Psoas muscle (tissue), 8 donors: ENCODE results near the gene MAP3K1. TPM values are rescaled to one million over a fixed set of nuclear protein-coding genes. Genes with fewer than 3 reads are reported as not detected.

ENCODE experiments used
- ATAC-seq, 4 donors: fragments of 200-7000 bp; cut with Tn5 transposase; one replicate each; pipeline ENCODE4 v1.9.1; 2020; ENCODE audit warnings: moderate library complexity in 3 of 4, mild to moderate bottlenecking in 2 of 4
- DNase-seq, 2 donors: peaks; one replicate each; pipeline ENCODE4 v3.0.0-alpha.2; 2020
- H3K27ac ChIP-seq: fragments of 200-600 bp; one replicate; pipeline ENCODE4 v1.8.0; 2022
- H3K27me3 ChIP-seq, 3 donors: fragments of 200-600 bp in 1 of 3; one replicate each; pipeline versions ENCODE4 v1.6.1 to v1.8.0; 2013 to 2022; ENCODE audit warnings: low read length in 2 of 3, mild to moderate bottlenecking in 2 of 3, moderate library complexity in 1 of 3; ENCODE audit not compliant: insufficient read depth in 3 of 3
- H3K36me3 ChIP-seq, 2 donors: fragments of 200-600 bp in 1 of 2; one replicate each; pipeline versions ENCODE4 v1.6.1 to v1.8.0; 2013 to 2022; ENCODE audit warnings: low read depth in 1 of 2, mild to moderate bottlenecking in 1 of 2, moderate library complexity in 1 of 2; ENCODE audit not compliant: insufficient read depth in 1 of 2
- H3K4me1 ChIP-seq: fragments of 200-600 bp; one replicate; pipeline ENCODE4 v1.8.0; 2022
- H3K4me3 ChIP-seq: fragments of 200-600 bp; one replicate; pipeline ENCODE4 v1.8.0; 2022; ENCODE audit warnings: mild to moderate bottlenecking
- H3K9me3 ChIP-seq: fragments of 200-600 bp; one replicate; pipeline ENCODE4 v1.8.0; 2022
- WGBS, 3 donors: extraction: QIAGEN DNeasy Blood & Tissue Kit; methylation state at CpG; one replicate each; pipeline versions ENCODE4 v1.1.6 to v1.1.7; 2013; 5-methylcytosine and 5-hydroxymethylcytosine counted together
- intact Hi-C, 2 donors: fragments of 100-400 bp; cut with DNase I; formaldehyde crosslinking; loops; one replicate each; pipeline versions ENCODE4 v1.11.0 to v1.14.2; 2022
- polyA plus RNA-seq, 3 donors: library from polyadenylated mRNA; stranded (reverse); fragments of 200-250 nt; gene quantifications; one replicate each; pipeline ENCODE4 v1.2.3, GENCODE V29; 2013
- total RNA-seq, 4 donors: library from RNA; stranded (reverse); fragmentation: NEBNext Ultra II Directional in 2 of 4; extraction: Animal tissue kit (Norgen Biotek cat#: 25700) in 2 of 4; gene quantifications; one replicate each; pipeline versions ENCODE4 v1.2.1 to v1.2.4, GENCODE V29; 2021 to 2023
- TF ChIP-seq, protein P1 (sequence below): fragments of 200-600 bp; IDR thresholded peaks from one replicate; pipeline ENCODE4 v1.8.0; 2022; ENCODE audit warnings: antibody characterized with exemption
- donor health status: healthy with polysubstance abuse.
- donor health status: DM: no; HTN: no; CAD: no; lungs with moderate emphysema.
- donor health status: Bipolar disorder and iron deficiency.
- donor health status: healthy.
- donor health status: DM: yes; HTN: yes; CAD: no.
- donor health status: DM: no; HTN: no; CAD: no.
- donor health status: DM: no; HTN: no; CAD: no.
- donor health status: DM: yes; HTN: yes; CAD: no.

MAP3K1 gene
- total and polyA plus RNA-seq, 7 donors, result 0.97 to 5.2 (median 3.0) TPM

GRCh38 chr5:56856541-56857178 is 41.3 kb downstream of the MAP3K1 start:
- H3K27me3 ChIP-seq, result no peaks in the 10 kb centered on the region
- WGBS, 3 donors, result 72 to 81% (median 76%) methylated on average over 5 of the region's 5 CpGs
- intact Hi-C loops, result no loop called here
- DNase-seq, result no peak
- peaks cover 16% of the 10 kb centered on the region for H3K4me1 ChIP-seq
- no peak overlapping the region for H3K27ac ChIP-seq
- ATAC-seq, result no peak
- peaks cover 0 to 18% of the 10 kb centered on the region in 2 donors for H3K36me3 ChIP-seq
- TF ChIP-seq, protein P1, sequence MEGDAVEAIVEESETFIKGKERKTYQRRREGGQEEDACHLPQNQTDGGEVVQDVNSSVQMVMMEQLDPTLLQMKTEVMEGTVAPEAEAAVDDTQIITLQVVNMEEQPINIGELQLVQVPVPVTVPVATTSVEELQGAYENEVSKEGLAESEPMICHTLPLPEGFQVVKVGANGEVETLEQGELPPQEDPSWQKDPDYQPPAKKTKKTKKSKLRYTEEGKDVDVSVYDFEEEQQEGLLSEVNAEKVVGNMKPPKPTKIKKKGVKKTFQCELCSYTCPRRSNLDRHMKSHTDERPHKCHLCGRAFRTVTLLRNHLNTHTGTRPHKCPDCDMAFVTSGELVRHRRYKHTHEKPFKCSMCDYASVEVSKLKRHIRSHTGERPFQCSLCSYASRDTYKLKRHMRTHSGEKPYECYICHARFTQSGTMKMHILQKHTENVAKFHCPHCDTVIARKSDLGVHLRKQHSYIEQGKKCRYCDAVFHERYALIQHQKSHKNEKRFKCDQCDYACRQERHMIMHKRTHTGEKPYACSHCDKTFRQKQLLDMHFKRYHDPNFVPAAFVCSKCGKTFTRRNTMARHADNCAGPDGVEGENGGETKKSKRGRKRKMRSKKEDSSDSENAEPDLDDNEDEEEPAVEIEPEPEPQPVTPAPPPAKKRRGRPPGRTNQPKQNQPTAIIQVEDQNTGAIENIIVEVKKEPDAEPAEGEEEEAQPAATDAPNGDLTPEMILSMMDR, result no peak
- no peak overlapping the region for H3K4me3 ChIP-seq
- H3K9me3 ChIP-seq, result no peaks in the 10 kb centered on the region

DNA sequence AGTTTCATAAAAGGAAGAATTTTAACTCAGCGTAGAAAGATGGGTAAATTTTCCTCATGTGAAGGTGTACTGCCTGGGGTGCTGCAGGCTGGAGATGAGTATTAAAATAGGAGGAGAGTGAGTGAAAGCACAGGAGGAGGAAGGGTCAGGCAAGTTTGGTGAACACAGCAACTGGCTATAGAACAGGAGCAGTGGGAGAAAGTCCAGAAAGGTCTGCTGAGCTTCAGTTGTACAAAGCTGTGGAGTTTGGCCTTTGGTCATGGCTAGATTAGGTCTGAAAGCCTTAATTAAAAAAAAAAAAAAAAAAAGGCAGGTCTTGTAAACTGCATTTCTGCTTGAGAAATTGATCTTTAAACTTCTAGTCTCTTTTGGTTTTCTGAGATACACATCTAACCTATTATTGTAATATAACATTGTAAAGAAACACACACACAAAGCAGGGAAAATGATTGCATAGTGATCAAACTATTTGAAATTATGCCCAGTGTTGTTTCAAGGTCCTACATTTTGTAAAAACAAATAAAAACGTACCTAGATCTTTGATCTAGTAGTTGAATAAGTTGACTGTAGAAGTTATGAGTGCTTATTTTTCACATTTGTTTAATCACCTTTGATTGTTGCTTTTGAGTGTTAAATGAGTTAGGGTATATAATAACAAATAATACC is 43.6 kb downstream of the MAP3K1 start:
- no peak for ATAC-seq
- TF ChIP-seq, protein P1, result no peak
- no peak overlapping the region for H3K27ac ChIP-seq
- no peaks in the 10 kb centered on the region for H3K27me3 ChIP-seq
- WGBS, 3 donors, result 89 to 91% (median 90%) methylated on average over 2 of the region's 2 CpGs
- no peak overlapping the region for H3K4me3 ChIP-seq
- H3K9me3 ChIP-seq, result no peaks in the 10 kb centered on the region
- intact Hi-C loops, result no loop called here
- peaks cover 0 to 18% of the 10 kb centered on the region in 2 donors for H3K36me3 ChIP-seq
- H3K4me1 ChIP-seq, result peaks cover 8% of the 10 kb centered on the region
- DNase-seq, result no peak

- TF ChIP-seq, protein P1, result no peak
- Histone ChIP-seq H3K27me3 (no peaks in the 10 kb centered on the region), H3K27ac (no peak overlapping the region), H3K9me3 (no peaks in the 10 kb centered on the region), H3K36me3 (peaks cover 0 to 44% of the 10 kb centered on the region in 2 donors), H3K4me3 (no peak overlapping the region), H3K4me1 (no peaks in the 10 kb centered on the region)
- DNase-seq (no peak), ATAC-seq (no peak)
- intact Hi-C loops, result no loop called here
- 91 to 95% (median 92%) methylated on average over 4 of the region's 4 CpGs for WGBS, 3 donors
Measured at GRCh38 chr5:56861893-56862485, 46.6 kb downstream of the MAP3K1 start.

DNA sequence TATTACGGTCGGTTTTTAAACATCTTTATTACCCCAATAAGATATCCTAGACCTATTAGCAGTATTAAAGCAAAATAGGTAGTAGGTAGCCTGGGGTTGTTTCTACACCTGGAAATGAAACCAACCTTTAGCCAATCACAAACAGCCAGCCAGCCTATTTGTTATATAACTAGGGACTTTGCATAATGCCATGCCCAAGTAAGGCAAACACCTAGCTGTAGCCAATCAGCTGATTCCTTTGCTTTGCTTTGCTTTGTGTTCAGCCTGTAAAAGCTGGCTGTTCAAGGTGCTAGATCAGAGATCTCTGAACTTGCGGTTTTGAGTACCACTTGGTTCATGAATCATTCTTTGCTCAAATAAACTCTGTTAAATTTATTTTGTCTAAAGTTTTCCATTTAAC is 47.6 kb downstream of the MAP3K1 start:
- 81 to 99% (median 96%) methylated on average over 3 of the region's 3 CpGs for WGBS, 3 donors
- intact Hi-C loops, result no loop called here
- Histone ChIP-seq H3K27ac (no peak overlapping the region), H3K4me1 (no peaks in the 10 kb centered on the region), H3K9me3 (no peaks in the 10 kb centered on the region), H3K27me3 (no peaks in the 10 kb centered on the region), H3K4me3 (no peak overlapping the region), H3K36me3 (peaks cover 0 to 48% of the 10 kb centered on the region in 2 donors)
- DNase-seq (no peak), ATAC-seq (no peak)
- TF ChIP-seq, protein P1, result no peak
